GM19351 (cell line): ENCODE results near the gene C12orf76.
A peak's percentile ranks its signal among the peaks of the same experiment; 100 is the strongest.
"Not testable (repeated sequence)": the region's sequence is repeated elsewhere in the genome, so short reads cannot be mapped to it uniquely, and the experiment has no call there.

Experiments
- ATAC-seq: cut with Tn5 transposase; IDR thresholded peaks from one replicate; pipeline ENCODE4 v1.9.1; 2021; ENCODE audit warnings: mild to moderate bottlenecking, moderate library complexity; ENCODE audit not compliant: unreplicated experiment

C12orf76 gene

DNA sequence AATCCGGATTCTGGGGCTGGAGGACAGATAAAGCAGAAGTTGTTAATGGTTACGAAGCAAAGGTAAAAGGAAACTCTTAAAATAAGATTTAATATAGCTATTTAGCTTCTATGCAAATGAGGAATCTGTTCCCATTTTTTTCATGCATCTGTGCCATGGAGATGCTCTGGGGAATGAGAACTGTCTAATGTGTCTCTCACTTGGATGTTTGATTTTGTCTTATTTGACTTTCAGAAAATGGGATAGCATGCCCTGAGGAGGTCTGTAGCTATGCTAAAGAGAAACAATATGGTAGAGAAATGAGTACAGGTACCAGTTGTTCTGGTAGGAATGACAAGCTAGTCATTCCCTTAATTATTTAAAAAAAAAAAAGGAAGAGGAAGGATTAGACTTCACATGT lies 24.3 kb downstream of the C12orf76 start:
- ATAC-seq = no peak

GRCh38 chr12:110023059-110023980 lies 25.0 kb downstream of the C12orf76 start:
- no peak for ATAC-seq

GRCh38 chr12:110020956-110021355 lies 27.4 kb downstream of the C12orf76 start:
- ATAC-seq = no peak

DNA sequence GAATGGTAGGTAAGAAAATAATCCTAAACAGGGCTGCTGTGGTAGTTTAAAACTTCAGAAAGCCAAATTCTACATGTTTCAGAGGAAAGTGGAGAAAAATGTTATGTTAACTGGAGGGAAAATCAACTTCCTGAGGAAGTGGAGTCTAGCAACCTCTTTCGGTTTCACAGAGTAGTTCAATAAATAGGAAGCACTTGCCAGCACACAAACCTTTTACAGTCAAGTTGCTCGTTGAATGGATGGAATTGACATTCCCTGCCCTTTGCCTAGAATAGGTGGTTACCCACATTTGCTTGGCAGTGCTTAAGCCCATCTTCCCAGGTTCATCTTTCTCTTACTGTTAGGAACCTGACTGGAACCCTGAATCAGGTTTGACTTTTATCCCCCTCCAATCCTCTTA lies 33.2 kb downstream of the C12orf76 start:
- no peak for ATAC-seq

- no peak for ATAC-seq
Observed at GRCh38 chr12:110012659-110013058, 35.7 kb downstream of the C12orf76 start.

GRCh38 chr12:110012137-110012536 lies 36.2 kb downstream of the C12orf76 start:
- ATAC-seq = peak; percentile 76

DNA sequence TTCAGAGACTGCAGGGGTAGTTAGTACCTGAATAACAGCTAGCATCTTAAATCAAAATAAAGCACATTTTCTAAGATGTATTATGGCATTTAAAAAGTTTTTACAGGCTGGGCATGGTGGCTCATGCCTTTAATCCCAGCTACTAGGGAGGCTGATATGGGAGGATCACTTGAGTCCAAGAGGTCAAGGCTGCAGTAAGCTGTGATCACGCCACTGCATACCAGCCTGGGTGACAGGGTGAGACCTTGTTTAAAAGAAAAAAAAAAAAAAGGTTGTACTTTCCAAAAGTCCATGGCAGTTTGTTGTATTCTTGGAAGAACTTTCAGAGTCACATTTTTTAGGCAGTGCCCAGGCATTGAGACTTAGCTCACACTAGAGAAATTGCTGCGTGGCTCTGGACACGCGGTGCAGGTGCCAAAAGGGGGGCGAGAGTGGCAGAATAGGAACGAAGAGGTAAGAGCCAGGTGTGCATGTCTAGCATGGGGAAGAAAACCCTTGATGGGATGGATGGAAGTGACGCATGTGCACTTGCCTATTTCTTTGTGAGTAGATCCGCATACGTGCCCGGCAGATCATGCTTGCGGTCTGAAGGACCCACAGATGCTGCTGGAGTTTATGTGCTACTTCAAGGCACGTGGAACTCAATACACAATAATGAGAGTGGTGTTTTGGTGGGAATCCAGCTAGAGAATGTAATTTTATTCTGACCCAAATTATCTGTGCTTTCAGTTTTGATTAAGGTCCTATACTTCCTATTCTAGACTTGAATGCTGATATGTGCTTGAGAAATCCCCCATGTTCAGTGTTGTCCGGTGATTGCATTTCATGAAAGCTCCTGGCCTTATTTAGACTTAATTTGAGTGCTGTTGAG lies 37.2 kb downstream of the C12orf76 start:
- no peak for ATAC-seq

DNA sequence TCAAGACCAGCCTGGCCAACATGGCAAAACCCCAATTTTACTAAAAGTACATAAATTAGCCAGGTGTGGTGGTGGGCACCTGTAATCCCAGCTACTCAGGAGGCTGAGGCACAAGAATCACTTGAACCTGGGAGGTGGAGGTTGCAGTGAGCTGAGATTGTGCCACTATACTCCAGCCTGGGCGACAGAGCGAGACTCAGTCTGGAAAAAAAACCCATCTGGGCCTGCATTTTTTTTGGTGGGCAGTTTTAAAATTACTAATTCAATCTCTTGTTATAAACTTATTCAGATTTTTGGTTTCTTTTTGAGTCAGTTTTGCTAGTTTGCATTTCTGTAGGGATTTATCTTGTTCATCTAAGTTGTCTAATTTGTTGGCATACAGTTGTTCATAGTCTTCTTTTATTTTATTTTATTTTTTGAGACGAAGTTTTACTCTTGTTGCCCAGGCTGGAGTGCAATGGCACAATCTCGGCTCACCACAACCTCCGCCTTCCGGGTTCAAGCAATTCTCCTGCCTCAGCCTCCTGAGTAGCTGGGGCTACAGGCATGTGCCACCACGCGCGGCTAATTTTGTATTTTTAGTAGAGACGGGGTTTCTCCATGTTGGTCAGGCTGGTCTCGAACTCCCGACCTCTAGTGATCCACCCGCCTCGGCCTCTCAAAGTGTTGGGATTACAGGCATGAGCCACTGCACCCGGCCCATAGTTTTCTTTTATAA lies 39.5 kb downstream of the C12orf76 start:
- not testable (repeated sequence) for ATAC-seq

GRCh38 chr12:110007881-110008280 lies 40.4 kb downstream of the C12orf76 start:
- ATAC-seq = no peak

DNA sequence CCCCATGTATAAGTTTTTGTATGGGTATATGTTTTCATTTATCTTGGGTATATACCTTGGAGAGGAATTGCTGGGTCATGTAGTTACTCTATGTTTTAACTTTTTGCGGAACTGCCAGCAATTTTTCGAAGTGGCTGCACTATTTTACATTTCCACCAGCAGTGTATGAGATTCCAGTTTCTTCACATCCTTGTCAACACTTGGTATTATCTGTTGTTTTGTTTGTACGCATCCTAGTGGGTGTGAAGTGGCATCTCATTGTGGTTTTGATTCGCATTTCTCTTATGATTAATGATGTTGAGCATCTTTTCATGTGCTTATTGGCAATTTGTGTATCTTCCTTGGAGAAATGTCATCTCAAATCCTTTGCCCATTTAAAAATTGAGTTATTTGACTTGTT lies 42.2 kb downstream of the C12orf76 start:
- ATAC-seq = no peak

- ATAC-seq = peak; percentile 65
Observed at GRCh38 chr12:110005319-110005973, 42.9 kb downstream of the C12orf76 start.

DNA sequence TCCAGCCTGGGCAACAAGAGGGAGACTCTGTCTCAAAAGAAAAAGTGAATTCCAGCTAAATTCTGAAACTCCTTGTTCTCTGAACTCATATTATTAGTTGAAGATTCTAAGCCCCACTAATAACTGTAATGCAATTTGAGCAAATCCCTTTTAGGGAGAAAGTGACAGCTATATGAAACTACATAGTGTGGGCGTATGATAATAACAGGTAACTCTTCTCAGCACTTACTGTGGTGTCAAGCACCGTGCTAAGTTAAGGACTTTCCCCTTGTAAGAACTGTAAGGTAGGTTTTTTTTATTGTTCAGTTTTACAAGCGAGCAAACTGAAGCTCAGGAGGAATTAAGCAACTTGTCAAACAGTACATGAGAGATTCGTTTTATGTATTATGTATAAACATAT lies 43.7 kb downstream of the C12orf76 start:
- ATAC-seq = peak; percentile 59

- no peak for ATAC-seq
Observed at GRCh38 chr12:110002676-110003515, 45.4 kb downstream of the C12orf76 start.

- ATAC-seq = no peak
Observed at GRCh38 chr12:110001596-110001995, 46.7 kb downstream of the C12orf76 start.

DNA sequence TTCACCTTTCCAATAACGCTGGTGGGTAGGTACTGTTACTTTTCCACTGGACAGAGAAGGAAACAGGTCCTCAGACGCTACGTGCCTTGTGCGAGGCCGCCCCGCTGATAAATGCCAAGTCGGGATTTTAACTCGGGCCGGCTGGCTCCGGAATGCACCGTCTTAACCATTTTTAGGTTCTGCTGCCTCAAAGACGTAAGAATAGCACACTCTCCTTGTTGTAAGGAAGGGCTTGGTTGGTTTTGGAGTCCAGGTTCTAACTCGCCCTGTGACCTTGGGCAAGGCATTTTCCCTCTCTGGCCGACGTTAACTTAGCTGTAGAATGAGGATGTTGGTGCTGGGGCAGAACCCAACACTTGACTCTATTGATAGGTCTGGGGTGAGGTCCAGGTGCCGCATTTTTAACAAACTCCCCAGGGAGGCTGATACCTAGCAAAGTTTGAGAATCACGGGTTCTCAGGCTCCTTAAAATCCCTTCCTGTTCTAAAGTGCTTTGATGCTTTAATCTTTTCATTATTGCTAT lies 48.3 kb downstream of the C12orf76 start:
- no peak for ATAC-seq

GRCh38 chr12:109999649-109999971 lies 48.7 kb downstream of the C12orf76 start:
- no peak for ATAC-seq

- ATAC-seq = peak; percentile 48
Observed at GRCh38 chr12:109998904-109999648, 49.2 kb downstream of the C12orf76 start, which contains the start of gene ANKRD13A. Gene ANKRD13A, plus strand, starts transcription at chr12:109999430. Its CDS starts 259 bp downstream, at chr12:109999689.

DNA sequence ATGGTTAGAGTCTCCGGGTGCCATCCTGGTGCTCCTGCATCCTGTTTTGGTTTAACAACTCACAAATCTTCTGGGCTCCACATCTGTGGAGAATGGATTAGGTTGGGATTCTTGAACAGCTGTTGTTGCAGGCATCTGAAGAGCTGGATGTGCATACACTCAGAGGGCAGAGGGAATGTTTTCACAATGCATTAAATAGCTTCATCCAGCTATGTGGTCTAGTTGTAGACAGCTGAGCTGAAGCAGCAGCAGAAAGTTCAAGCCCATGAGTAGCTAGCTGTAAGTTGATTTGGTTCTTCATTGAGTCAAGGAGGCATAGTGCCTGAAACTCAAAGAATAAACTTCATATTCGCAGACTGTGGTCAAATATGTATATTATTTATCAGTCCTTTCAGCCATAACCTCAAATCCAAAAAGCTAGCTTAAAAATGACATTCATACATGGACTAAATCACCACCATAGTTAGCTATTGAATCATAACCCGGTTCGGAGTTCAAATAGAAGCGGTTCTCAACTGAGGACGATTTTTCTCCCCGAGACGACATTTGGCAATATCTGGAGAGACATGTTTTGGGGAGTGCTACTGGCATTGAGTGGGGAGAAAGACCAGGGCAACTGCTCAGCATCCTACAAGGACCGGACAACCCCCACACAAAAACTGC lies 50.0 kb downstream of the C12orf76 start:
- no peak for ATAC-seq
